ENCODE results near the gene MAN2A2. TPM values are rescaled to one million over a fixed set of nuclear protein-coding genes. Genes with fewer than 3 reads are reported as not detected.

MAN2A2 gene
- total and polyA plus RNA-seq, 9 of the 15 experiments (the other 6 are each of a cell fraction or from before 2014, with no cell fraction given) = 7.3 to 151 (median 43.4) TPM

DNA sequence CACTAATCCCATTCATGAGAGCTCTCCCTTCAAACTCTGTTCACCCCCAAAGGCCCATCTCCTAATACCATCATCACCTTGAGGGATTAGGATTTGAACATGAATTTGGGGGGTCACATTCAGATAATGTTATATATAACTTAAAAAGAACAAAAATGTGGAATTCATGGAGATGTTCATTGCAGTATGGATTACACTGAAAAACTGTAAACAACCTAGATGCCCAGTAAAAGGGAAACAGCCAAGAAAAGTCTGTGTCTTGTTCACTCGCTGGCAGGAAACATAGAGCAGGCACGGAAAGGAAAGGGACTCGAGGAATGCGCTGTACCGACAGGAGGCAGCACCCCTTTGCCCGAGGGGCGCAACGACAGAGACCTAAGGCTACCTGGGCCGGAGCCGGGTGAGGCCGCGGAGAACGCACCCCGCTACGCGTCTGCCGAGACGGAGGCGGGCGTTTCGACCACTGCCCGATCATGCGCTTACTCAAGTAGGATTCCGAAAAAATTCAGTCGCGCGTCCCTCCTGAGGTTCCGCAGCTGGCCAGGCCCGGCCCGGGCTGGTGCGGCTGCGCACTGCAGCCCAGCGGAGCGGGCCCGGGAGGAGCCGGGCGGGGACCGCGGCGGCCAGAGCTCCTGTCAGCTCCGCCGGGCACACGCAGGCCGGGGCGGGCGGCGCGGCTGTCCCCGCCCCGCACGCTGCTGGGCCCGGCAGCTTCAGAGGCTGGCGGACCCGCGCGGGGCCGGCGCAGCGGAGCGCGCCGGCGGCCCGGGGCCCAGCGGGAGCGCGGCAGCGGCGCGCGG lies 862 bp upstream of the MAN2A2 start (continued):
- TF ChIP-seq GTF2E2 (tag; IDR thresholded peaks at IDR 0.05) (peak; percentile 44; the same call in 1 of the 2 replicates), TCF7 (IDR thresholded peaks at IDR 0.05; ENCODE audit: borderline replicate concordance) (no peak), HSF4 (CRISPR knock-in tag; IDR thresholded peaks at IDR 0.05; ENCODE audit: borderline replicate concordance) (no peak), OTX1 (CRISPR knock-in tag; IDR thresholded peaks at IDR 0.05) (no peak), ASH1L (IDR thresholded peaks at IDR 0.05; ENCODE audit: borderline replicate concordance, low read depth, partially characterized antibody) (no peak), PYGO2 (tag; IDR thresholded peaks at IDR 0.05) (no peak), EZH2 (IDR thresholded peaks at IDR 0.05; ENCODE audit: borderline replicate concordance, low read depth, low read length) (no peak), SMAD1 (IDR thresholded peaks at IDR 0.05; ENCODE audit: low read depth, low read length, partially characterized antibody) (no peak), NCOA6 (IDR thresholded peaks at IDR 0.05) (no peak; the same call in 1 of the 2 replicates), ZNF174 (CRISPR knock-in tag; IDR thresholded peaks at IDR 0.05) (no peak), ZNF316 (IDR thresholded peaks at IDR 0.05) (no peak), ZNF263 (CRISPR knock-in tag; IDR thresholded peaks at IDR 0.05; ENCODE audit: borderline replicate concordance) (no peak)
- TF ChIP-seq, protein P1, sequence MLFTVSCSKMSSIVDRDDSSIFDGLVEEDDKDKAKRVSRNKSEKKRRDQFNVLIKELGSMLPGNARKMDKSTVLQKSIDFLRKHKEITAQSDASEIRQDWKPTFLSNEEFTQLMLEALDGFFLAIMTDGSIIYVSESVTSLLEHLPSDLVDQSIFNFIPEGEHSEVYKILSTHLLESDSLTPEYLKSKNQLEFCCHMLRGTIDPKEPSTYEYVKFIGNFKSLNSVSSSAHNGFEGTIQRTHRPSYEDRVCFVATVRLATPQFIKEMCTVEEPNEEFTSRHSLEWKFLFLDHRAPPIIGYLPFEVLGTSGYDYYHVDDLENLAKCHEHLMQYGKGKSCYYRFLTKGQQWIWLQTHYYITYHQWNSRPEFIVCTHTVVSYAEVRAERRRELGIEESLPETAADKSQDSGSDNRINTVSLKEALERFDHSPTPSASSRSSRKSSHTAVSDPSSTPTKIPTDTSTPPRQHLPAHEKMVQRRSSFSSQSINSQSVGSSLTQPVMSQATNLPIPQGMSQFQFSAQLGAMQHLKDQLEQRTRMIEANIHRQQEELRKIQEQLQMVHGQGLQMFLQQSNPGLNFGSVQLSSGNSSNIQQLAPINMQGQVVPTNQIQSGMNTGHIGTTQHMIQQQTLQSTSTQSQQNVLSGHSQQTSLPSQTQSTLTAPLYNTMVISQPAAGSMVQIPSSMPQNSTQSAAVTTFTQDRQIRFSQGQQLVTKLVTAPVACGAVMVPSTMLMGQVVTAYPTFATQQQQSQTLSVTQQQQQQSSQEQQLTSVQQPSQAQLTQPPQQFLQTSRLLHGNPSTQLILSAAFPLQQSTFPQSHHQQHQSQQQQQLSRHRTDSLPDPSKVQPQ (CRISPR knock-in tag; IDR thresholded peaks at IDR 0.05; ENCODE audit: borderline replicate concordance) = no peak
- TF ChIP-seq, protein P2, sequence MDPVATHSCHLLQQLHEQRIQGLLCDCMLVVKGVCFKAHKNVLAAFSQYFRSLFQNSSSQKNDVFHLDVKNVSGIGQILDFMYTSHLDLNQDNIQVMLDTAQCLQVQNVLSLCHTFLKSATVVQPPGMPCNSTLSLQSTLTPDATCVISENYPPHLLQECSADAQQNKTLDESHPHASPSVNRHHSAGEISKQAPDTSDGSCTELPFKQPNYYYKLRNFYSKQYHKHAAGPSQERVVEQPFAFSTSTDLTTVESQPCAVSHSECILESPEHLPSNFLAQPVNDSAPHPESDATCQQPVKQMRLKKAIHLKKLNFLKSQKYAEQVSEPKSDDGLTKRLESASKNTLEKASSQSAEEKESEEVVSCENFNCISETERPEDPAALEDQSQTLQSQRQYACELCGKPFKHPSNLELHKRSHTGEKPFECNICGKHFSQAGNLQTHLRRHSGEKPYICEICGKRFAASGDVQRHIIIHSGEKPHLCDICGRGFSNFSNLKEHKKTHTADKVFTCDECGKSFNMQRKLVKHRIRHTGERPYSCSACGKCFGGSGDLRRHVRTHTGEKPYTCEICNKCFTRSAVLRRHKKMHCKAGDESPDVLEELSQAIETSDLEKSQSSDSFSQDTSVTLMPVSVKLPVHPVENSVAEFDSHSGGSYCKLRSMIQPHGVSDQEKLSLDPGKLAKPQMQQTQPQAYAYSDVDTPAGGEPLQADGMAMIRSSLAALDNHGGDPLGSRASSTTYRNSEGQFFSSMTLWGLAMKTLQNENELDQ (CRISPR knock-in tag; IDR thresholded peaks at IDR 0.05; ENCODE audit: borderline replicate concordance) = no peak
- TF ChIP-seq, protein P3, sequence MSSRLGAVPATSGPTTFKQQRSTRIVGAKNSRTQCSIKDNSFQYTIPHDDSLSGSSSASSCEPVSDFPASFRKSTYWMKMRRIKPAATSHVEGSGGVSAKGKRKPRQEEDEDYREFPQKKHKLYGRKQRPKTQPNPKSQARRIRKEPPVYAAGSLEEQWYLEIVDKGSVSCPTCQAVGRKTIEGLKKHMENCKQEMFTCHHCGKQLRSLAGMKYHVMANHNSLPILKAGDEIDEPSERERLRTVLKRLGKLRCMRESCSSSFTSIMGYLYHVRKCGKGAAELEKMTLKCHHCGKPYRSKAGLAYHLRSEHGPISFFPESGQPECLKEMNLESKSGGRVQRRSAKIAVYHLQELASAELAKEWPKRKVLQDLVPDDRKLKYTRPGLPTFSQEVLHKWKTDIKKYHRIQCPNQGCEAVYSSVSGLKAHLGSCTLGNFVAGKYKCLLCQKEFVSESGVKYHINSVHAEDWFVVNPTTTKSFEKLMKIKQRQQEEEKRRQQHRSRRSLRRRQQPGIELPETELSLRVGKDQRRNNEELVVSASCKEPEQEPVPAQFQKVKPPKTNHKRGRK (tag; IDR thresholded peaks at IDR 0.05) = no peak
- TF ChIP-seq, protein P4, sequence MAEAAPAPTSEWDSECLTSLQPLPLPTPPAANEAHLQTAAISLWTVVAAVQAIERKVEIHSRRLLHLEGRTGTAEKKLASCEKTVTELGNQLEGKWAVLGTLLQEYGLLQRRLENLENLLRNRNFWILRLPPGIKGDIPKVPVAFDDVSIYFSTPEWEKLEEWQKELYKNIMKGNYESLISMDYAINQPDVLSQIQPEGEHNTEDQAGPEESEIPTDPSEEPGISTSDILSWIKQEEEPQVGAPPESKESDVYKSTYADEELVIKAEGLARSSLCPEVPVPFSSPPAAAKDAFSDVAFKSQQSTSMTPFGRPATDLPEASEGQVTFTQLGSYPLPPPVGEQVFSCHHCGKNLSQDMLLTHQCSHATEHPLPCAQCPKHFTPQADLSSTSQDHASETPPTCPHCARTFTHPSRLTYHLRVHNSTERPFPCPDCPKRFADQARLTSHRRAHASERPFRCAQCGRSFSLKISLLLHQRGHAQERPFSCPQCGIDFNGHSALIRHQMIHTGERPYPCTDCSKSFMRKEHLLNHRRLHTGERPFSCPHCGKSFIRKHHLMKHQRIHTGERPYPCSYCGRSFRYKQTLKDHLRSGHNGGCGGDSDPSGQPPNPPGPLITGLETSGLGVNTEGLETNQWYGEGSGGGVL (CRISPR knock-in tag; IDR thresholded peaks at IDR 0.05) = no peak
